ENCODE results near the gene CHID1.

CHID1 gene

DNA sequence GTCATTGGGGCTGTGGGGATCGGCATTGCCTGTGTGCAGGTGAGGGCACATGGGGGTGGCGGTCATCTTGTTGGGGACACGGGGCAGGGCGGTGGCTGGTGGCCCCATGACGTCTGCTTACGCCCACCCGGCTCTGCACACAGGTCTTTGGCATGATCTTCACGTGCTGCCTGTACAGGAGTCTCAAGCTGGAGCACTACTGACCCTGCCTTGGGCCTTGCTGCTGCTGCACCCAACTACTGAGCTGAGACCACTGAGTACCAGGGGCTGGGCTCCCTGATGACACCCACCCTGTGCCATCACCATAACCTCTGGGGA, 72.7 kb downstream of the CHID1 start:
- CTCF ChIA-PET, result interaction anchor here (0.9 kb wide), 1 partner anchor 26 kb away, joined by 3 read pairs; no protein-coding TSS in a partner anchor
- no peak overlapping the region for H3K4me3 ChIP-seq (ENCODE audit: low read depth, low read length)
- TF ChIP-seq, protein P1, sequence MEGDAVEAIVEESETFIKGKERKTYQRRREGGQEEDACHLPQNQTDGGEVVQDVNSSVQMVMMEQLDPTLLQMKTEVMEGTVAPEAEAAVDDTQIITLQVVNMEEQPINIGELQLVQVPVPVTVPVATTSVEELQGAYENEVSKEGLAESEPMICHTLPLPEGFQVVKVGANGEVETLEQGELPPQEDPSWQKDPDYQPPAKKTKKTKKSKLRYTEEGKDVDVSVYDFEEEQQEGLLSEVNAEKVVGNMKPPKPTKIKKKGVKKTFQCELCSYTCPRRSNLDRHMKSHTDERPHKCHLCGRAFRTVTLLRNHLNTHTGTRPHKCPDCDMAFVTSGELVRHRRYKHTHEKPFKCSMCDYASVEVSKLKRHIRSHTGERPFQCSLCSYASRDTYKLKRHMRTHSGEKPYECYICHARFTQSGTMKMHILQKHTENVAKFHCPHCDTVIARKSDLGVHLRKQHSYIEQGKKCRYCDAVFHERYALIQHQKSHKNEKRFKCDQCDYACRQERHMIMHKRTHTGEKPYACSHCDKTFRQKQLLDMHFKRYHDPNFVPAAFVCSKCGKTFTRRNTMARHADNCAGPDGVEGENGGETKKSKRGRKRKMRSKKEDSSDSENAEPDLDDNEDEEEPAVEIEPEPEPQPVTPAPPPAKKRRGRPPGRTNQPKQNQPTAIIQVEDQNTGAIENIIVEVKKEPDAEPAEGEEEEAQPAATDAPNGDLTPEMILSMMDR (IDR thresholded peaks at IDR 0.05; ENCODE audit: insufficient read depth, low read length, missing control alignments), result no peak
- no peak for DNase-seq (ENCODE audit: low read depth, low spot score)
- POLR2A ChIA-PET, result interaction anchor here (0.7 kb wide), 1 partner anchor 19 kb away, joined by 4 read pairs; the partner anchor contains the start of gene PNPLA2

DNA sequence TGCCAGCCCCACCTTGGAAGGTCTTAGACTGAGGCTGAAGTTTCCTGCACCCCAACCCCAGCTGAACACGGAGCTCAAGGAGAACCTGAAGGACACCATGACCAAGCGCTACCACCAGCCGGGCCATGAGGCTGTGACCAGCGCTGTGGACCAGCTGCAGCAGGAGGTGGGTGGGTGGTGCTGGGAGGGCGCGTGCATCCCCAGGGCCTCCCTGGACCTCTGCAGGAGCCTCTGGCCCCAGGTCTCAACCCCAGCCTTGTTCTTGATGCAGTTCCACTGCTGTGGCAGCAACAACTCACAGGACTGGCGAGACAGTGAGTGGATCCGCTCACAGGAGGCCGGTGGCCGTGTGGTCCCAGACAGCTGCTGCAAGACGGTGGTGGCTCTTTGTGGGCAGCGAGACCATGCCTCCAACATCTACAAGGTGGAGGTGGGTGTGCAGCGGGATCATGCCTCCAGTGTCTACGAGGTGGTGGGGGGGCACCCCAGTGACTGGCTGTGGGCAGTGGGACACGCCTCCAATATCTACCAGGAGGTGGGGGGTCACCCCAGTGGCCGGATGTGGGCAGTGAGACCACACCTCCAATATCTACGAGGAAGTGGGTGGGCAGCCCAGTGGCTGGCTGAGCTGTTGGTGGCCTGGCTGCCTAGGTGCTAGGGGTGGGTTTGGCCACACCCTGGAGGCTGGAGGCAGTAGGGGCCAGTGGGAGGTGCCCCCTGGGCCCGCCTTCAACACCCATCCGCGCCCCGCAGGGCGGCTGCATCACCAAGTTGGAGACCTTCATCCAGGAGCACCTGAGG, 73.2 kb downstream of the CHID1 start:
- no peak for DNase-seq (ENCODE audit: low read depth, low spot score)
- TF ChIP-seq, protein P1 (IDR thresholded peaks at IDR 0.05; ENCODE audit: insufficient read depth, low read length, missing control alignments), result no peak
- no peak overlapping the region for H3K4me3 ChIP-seq (ENCODE audit: low read depth, low read length)
- ChIA-PET POLR2A (interaction anchor here (1.2 kb wide), 1 partner anchor 18 kb away, joined by 6 read pairs; the partner anchor contains the start of gene PNPLA2), CTCF (no interaction called here)

DNA sequence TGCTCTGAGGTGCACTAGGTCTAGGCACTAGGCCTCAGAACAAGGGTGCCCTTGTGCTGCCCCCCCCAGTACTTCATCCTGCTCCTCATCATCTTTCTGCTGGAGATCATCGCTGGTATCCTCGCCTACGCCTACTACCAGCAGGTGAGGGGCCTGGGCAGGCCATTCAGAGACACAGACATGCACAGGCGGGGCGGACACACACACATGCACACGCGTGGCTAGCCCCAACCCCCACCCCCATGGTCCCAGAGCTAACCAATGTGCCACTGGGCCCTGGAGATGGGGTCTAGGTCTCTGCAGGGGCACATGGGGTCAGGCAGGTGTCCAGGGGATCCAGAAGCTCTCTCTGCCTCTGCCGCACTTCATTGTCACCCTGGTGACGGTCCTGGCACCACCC, 73.9 kb downstream of the CHID1 start:
- CTCF ChIA-PET, result no interaction called here
- TF ChIP-seq, protein P1 (IDR thresholded peaks at IDR 0.05; ENCODE audit: insufficient read depth, low read length, missing control alignments), result no peak
- DNase-seq (ENCODE audit: low read depth, low spot score), result no peak
- no peak overlapping the region for H3K4me3 ChIP-seq (ENCODE audit: low read depth, low read length)
- POLR2A ChIA-PET, result interaction anchor here (1.2 kb wide), 1 partner anchor 18 kb away, joined by 6 read pairs; the partner anchor contains the start of gene PNPLA2

DNA sequence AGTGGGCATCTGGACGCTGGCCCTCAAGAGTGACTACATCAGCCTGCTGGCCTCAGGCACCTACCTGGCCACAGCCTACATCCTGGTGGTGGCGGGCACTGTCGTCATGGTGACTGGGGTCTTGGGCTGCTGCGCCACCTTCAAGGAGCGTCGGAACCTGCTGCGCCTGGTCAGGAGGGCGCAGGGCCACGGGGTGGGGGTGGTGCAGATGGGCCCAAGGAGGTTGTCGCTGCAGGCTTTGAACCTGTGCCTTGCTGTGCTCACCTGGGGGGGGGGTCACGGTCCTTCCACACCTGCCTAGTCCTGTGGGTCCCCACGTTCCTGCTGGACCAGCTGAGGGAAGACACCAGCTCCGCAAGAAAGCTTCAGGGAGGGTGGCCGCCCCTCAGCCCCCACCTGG, 74.3 kb downstream of the CHID1 start:
- DNase-seq (ENCODE audit: low read depth, low spot score), result no peak
- no peak overlapping the region for H3K4me3 ChIP-seq (ENCODE audit: low read depth, low read length)
- CTCF ChIA-PET, result no interaction called here
- POLR2A ChIA-PET, result interaction anchor here (1.2 to 8.7 kb wide), 2 partner anchors 9 to 17 kb away, joined by 6 to 109 read pairs; partner anchors contain the start of genes PNPLA2, POLR2L and TSPAN4
- TF ChIP-seq, protein P1 (IDR thresholded peaks at IDR 0.05; ENCODE audit: insufficient read depth, low read length, missing control alignments), result no peak

DNA sequence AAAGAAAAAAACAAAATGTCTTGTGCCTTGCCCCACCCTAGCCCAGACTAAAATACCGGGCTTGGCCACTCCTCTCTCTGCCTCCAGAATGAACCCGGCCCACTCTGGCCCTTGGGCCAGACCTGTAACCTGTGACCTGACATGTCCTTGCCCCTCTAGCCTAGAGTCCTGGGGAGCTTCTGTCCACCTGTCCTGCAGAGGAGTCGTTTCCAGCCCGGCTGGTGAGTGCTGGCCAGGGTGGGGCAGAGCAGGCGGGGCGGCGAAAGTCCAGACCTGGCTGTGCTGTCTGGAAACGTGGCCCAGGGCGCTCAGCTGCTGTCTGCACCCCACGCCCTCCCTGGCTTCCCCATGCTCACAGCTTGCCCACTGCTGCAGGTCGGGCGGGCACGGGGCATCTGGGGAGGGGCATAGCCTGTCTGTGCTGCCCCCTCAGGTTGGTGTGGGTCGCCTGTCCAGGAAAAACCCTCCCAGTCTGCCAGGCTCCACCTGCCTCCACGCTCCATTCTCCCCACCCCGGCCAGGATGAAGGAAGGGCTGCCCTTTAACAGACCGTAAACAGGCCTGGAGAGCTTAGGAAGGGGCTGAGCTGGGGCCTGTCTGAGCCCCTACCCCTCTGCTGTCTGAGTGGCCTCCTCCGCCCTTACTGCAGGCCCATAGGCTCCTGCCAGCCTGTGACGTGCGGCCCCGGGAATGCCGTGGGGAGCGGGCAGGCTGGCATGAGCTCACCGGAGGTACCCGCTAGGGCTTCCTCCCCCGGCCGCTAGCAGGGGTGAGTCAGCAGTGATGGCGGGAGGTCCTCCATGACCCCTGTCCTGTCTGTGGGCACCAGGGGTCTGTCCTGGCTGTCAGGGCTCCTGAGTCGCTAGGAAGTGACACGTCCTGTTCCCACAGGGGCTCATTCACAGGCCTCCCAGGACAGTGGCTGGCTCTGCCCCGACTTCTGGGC, 76.0 kb downstream of the CHID1 start:
- H3K4me3 ChIP-seq (ENCODE audit: low read depth, low read length), result peak overlapping the region; percentile 76
- TF ChIP-seq, protein P1 (IDR thresholded peaks at IDR 0.05; ENCODE audit: insufficient read depth, low read length, missing control alignments), result no peak
- ChIA-PET POLR2A (interaction anchor here (0.8 to 8.7 kb wide), 5 partner anchors 10 to 25 kb away, joined by 3 to 109 read pairs (median 7); partner anchors contain the start of genes PNPLA2, POLR2L, RPLP2 and TSPAN4), CTCF (interaction anchor here (0.7 to 1.3 kb wide), 7 partner anchors 11 to 19 kb away, joined by 3 to 5 read pairs (median 4); partner anchors contain the start of gene PNPLA2)
- DNase-seq (ENCODE audit: low read depth, low spot score), result peak; percentile 55
